Central memory CD8-positive, alpha-beta T cell (primary cell): Measurements from ENCODE around the gene SNCG.
"Not testable (repeated sequence)": the region's sequence is repeated elsewhere in the genome, so short reads cannot be mapped to it uniquely, and the experiment has no call there.

Experiments used
- ATAC-seq: fragments of 150-1000 bp; cut with Tn5 transposase; replicated peaks from 2 replicates; pipeline ENCODE4 v1.10.0; 2022; ENCODE audit warnings: mild to moderate bottlenecking, moderate FRiP score, moderate number of reproducible peaks; ENCODE audit not compliant: poor library complexity, severe bottlenecking; ENCODE audit errors: extremely low read depth
- DNase-seq, 2 donors: peaks; one replicate each; pipeline ENCODE4 v3.0.0; 2021; ENCODE audit warnings: low spot score in 2 of 2
- H3K27ac Mint-ChIP-seq: one replicate; pipeline ENCODE4 v1.8.0; 2022; ENCODE audit warnings: low read depth, mild to moderate bottlenecking, moderate library complexity, mixed read lengths
- H3K27me3 Mint-ChIP-seq: one replicate; pipeline ENCODE4 v1.8.0; 2022; ENCODE audit warnings: mixed read lengths
- H3K36me3 Mint-ChIP-seq: one replicate; pipeline ENCODE4 v1.8.0; 2022; ENCODE audit warnings: mild to moderate bottlenecking, moderate library complexity, mixed read lengths; ENCODE audit not compliant: insufficient read depth
- H3K4me1 Mint-ChIP-seq: one replicate; pipeline ENCODE4 v1.8.0; 2022; ENCODE audit warnings: mixed read lengths
- H3K4me3 Mint-ChIP-seq: one replicate; pipeline ENCODE4 v1.8.0; 2022; ENCODE audit warnings: mild to moderate bottlenecking, moderate library complexity, mixed read lengths
- H3K9me3 Mint-ChIP-seq: one replicate; pipeline ENCODE4 v1.8.0; 2022; ENCODE audit warnings: mixed read lengths

Gene SNCG

DNA sequence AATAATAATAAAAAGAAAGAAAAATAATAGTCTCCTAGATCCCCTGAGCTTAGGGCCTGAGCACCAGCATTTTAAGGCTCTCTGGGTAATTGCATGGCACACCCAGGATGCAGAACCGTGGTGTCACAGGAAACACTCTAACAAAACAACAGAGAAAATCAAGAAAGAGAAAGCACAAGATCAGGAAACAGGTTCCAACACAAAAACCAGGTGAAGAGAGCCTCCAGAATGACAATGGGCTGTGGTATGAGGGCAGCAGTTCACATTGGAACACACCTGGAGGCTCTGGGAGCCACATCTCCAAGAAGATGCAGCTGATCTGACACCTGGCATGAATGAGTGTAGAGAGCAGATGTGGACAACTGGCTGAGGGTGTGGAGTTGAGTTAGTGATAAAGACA is 8.1 kb upstream of the SNCG start:
- Mint-ChIP-seq H3K9me3 (peaks cover 9% of the 10 kb centered on the region), H3K27ac (no peak overlapping the region), H3K4me3 (no peak overlapping the region), H3K27me3 (peaks cover 10% of the 10 kb centered on the region), H3K4me1 (peaks cover 8% of the 10 kb centered on the region), H3K36me3 (peaks cover 1% of the 10 kb centered on the region)
- DNase-seq (no peak), ATAC-seq (no peak)

DNA sequence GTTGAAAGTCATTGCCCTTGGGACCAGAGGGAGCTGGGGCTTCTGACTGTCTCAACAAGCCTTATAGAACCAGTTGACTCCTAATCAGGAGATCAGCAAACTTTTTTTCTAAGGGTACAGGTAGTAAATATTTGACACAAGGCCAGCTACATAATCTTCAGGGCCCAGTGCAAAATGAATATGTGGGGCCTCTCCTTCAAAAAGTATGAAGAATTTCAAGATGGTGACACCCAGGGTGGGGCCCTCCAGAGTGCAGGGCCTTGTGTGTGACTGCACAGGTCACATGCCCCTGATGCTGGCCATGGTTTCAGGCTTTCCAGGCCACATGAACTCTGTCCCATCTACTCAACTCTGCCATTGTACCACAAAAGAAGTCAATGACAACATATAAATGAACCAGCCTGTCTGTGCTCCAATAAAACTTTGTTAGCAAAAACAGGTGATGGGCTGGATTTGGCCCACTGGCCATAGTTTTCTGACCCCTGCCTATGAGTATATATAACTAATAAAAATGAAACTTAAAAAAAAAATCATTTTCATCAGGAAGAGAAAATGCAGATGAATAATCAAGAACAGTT is 7.1 kb upstream of the SNCG start:
- DNase-seq (no peak), ATAC-seq (no peak)
- Mint-ChIP-seq H3K36me3 (peaks cover 1% of the 10 kb centered on the region), H3K4me3 (no peak overlapping the region), H3K27me3 (peaks cover 9% of the 10 kb centered on the region), H3K4me1 (peaks cover 8% of the 10 kb centered on the region), H3K27ac (no peak overlapping the region), H3K9me3 (peaks cover 9% of the 10 kb centered on the region)

DNA sequence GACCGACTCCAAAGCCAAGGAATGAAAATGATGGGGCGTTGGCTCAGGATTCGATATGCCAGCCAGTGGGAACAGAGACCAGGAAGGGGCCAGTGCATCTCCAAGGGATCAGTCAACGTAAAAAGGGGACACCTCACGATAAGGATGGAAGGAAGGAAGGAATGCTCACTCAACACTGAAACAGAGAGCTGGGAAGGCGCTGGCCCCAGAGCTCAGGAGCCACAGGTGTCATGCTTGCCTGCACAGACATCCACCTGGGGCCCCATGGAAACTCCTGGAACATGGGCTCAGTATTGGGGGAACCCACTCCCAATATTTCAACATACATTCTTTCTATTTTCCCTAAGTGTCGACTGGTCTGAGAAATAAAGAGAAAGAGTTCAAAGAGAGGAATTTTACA is 6.3 kb upstream of the SNCG start:
- H3K4me1 Mint-ChIP-seq = peaks cover 8% of the 10 kb centered on the region
- ATAC-seq = no peak
- H3K27me3 Mint-ChIP-seq = peaks cover 1% of the 10 kb centered on the region
- no peak overlapping the region for H3K27ac Mint-ChIP-seq
- peaks cover 1% of the 10 kb centered on the region for H3K36me3 Mint-ChIP-seq
- peaks cover 9% of the 10 kb centered on the region for H3K9me3 Mint-ChIP-seq
- no peak overlapping the region for H3K4me3 Mint-ChIP-seq
- DNase-seq = no peak

DNA sequence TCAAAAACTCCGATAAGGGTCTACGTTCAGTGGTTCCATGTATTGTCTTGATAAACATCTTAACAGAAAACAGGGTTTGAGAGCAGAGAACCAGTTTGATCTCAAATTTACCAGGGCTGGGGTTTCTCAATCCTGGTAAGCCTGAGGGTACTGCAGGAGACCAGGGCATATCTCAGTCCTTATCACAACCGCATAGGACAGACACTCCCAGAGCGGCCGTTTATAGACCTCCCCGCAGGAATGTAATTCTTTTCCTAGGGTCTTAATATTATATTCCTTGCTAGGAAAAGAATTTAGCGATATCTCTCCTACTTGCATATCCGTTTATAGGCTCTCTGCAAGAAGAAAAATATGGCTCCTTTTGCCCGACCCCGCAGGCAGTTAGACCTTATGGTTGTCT is 5.7 kb upstream of the SNCG start:
- not testable (repeated sequence) for H3K4me3 Mint-ChIP-seq

DNA sequence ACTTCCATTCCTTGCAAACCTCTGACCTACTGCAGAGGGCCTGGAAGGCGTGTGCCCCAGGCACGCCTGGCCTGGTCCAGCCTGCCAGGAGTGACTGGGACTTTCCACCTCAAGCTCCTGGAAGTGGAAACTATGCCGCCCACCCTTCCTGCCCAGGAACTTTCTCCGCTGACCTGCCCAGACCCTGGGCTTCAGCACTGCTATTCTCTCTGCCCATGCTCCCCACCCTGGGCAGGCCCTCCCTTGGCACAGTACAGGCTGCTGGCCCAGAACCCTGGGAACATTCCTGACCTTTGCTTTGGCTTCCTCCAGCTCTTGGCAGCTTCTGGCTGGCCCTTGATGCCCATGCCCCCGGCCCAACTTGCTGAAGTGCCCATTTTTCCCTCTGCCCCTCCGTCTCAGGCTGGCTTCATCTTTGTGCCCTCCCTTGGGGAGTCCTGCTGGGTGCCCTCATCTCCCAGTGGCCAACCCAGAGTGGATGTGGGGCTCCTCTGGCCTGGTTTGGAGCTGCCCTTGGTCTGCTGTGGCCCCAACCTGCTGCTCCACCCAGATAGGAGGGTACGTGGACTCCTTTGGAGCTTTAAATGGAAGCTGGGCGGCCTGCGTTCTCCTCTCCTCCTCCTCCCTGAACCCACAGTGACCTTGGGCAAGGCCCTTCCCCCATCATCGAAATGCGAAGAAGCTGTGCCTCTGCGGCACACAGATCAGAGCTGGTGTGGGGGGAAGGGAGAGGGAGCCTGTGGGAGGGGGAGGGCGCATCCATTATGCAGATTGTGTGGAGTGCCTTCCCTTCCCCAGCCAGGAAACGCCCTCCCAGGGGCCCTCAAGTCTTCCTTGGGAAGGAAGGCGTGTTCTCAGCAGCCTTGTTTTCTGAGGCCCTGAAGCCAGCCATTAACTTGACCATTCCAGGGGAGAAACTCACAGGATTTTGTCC is 4.4 kb upstream of the SNCG start:
- no peak overlapping the region for H3K4me3 Mint-ChIP-seq
- peaks cover 8% of the 10 kb centered on the region for H3K4me1 Mint-ChIP-seq
- DNase-seq = no peak
- peaks cover 9% of the 10 kb centered on the region for H3K9me3 Mint-ChIP-seq
- no peaks in the 10 kb centered on the region for H3K27me3 Mint-ChIP-seq
- peaks cover 1% of the 10 kb centered on the region for H3K36me3 Mint-ChIP-seq
- ATAC-seq = no peak
- no peak overlapping the region for H3K27ac Mint-ChIP-seq

More for the DNA sequence above, 5.7 kb upstream of the SNCG start:
- DNase-seq, H3K9me3 Mint-ChIP-seq, H3K4me1 Mint-ChIP-seq, ATAC-seq, H3K27me3 Mint-ChIP-seq, H3K36me3 Mint-ChIP-seq, H3K27ac Mint-ChIP-seq: not testable (repeated sequence)

DNA sequence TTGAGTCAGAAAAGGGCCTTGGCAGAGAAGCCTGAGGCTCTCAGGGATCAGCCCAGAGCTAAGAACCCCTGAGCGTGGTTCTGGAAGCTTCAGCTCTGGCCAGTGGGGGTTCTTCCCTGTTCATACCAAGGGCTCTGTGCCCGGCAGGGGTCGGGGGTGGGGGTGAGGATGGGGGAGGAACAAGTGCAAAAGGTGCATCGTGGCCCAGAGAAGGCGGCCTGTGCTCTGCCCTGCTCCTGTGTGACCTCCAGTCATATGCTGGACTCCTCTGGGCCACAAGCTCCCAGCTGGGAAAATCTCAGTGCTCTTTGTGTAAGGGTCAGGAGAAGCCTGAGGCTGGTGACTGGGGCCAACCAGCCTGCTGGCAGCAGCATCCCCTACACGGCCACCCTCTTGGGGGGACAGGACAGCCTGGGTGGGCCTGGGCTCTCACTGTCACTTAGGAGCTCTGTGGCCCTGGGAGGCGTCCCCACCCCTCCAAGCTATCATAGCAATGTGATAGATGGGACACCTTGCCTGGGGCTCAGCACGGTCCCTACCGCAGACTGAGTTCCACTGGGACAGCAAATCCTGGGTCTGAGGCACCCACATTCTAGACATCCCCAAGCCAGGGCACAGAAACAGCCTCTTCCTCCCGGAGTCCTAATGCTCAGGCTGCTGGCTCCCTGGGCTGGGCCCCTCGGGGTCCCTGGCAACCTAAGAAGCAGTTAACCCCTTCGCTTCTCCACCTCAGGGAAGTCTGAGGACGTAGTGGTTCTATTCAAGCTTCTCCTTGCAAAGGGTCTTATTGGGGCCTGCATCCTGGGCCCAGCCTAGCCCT is 3.5 kb upstream of the SNCG start:
- Mint-ChIP-seq H3K27ac (no peak overlapping the region), H3K4me1 (peaks cover 8% of the 10 kb centered on the region), H3K36me3 (peaks cover 1% of the 10 kb centered on the region), H3K27me3 (no peaks in the 10 kb centered on the region), H3K9me3 (peaks cover 9% of the 10 kb centered on the region), H3K4me3 (no peak overlapping the region)
- no peak for DNase-seq
- no peak for ATAC-seq

DNA sequence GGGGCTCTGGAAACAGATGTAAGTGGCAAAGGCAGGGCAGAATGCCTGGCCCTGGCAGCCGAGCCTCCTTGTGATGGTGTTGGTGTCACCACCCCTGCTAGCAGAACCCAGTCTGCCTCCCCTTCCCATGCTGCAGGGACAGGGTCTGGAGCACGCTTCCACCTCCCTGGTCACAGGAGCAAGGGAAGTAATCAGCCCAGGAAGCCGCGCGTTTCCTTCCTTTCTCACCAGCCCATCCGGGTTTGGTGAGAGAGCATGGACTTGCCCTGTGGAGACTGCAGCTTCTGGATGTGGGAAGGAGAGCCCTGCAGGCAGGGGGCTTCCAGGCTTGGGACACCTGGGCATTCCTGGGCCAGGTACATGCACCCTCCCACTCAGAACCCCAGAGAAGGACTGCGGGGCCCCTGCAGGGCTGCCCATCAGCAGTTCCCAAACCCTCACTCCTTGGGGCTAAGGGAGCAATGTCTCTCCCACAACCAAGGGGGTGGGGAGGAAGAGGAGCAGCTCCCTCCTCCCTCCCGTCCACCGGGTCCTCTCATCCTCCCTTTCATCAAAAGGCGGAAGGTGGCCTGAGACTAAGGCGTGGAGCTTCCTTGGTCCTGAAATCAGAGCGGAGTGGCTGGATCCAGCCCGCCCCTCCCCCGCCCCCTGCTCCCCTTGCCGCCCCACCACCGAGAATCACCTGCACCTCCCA is 2.8 kb upstream of the SNCG start:
- no peak overlapping the region for H3K4me3 Mint-ChIP-seq
- H3K4me1 Mint-ChIP-seq = peaks cover 4% of the 10 kb centered on the region
- H3K27ac Mint-ChIP-seq = no peak overlapping the region
- DNase-seq (no peak), ATAC-seq (no peak)
- H3K36me3 Mint-ChIP-seq = no peaks in the 10 kb centered on the region
- no peaks in the 10 kb centered on the region for H3K27me3 Mint-ChIP-seq
- peaks cover 9% of the 10 kb centered on the region for H3K9me3 Mint-ChIP-seq

DNA sequence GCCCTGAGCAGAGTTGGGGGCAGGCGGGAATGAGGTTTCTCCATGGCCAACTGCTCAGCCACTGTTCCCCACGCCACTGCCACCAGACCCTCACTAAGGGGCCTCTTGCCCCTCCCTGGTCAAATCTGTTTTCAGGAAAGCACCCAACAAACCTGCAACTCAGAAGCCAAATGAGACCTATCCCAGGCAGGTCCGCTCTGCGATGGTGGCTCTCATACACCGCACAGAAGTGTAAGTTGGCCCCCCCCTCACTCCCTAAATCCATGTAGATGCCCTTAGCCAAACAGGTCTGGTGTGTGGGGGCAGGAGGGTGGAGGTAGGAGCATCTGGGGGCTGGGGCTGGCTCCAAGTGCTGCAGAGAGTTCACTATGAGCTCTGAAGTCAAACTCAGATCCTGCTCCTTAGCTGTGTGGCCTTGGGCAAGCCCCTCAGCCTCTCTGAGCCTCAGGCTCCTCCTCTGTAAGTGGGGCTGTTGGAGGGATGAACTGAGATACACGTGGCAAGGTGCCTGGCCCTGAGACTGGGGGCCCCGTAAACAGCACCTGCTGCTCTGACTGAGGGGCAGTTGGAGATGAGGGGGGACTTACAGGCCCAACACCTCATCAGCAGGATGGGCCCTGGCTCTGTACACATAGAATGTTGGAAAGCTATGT is 2.1 kb upstream of the SNCG start:
- peaks cover 4% of the 10 kb centered on the region for H3K4me1 Mint-ChIP-seq
- ATAC-seq = no peak
- H3K27ac Mint-ChIP-seq = no peak overlapping the region
- no peak overlapping the region for H3K4me3 Mint-ChIP-seq
- H3K27me3 Mint-ChIP-seq = no peaks in the 10 kb centered on the region
- no peaks in the 10 kb centered on the region for H3K36me3 Mint-ChIP-seq
- DNase-seq = no peak
- peaks cover 9% of the 10 kb centered on the region for H3K9me3 Mint-ChIP-seq

DNA sequence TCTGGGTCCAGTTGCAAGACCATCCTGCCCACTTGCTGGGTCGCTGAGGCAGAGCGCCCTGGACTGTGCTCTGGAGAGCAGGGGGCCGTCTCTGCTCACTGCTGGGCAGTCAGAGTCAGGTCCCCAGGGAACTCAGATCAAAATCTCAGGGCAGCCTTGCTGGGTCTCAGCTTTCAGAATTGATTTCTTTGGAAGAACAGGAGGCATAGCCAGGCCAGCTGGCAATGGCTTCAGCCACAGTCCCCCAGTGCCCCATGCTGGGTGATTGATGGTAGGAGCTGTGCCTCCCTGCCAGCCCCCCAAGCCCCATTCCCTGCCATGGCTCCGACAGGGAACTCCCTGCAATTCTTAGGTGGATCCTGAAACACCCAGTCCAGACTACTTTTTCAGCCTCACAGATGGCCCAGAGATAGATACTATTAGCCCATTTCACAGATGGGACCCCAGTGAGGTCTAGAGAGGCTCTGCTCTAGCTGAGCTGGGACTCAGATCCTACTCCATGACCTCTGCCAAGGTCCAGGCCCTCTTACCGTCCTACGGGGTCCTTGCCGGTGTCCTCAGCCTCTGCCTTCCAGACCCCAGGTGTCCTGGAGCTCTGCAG is 1.5 kb upstream of the SNCG start:
- ATAC-seq (no peak), DNase-seq (no peak)
- no peaks in the 10 kb centered on the region for H3K36me3 Mint-ChIP-seq
- H3K4me1 Mint-ChIP-seq = peaks cover 4% of the 10 kb centered on the region
- no peaks in the 10 kb centered on the region for H3K27me3 Mint-ChIP-seq
- no peak overlapping the region for H3K27ac Mint-ChIP-seq
- H3K4me3 Mint-ChIP-seq = no peak overlapping the region
- peaks cover 6% of the 10 kb centered on the region for H3K9me3 Mint-ChIP-seq

DNA sequence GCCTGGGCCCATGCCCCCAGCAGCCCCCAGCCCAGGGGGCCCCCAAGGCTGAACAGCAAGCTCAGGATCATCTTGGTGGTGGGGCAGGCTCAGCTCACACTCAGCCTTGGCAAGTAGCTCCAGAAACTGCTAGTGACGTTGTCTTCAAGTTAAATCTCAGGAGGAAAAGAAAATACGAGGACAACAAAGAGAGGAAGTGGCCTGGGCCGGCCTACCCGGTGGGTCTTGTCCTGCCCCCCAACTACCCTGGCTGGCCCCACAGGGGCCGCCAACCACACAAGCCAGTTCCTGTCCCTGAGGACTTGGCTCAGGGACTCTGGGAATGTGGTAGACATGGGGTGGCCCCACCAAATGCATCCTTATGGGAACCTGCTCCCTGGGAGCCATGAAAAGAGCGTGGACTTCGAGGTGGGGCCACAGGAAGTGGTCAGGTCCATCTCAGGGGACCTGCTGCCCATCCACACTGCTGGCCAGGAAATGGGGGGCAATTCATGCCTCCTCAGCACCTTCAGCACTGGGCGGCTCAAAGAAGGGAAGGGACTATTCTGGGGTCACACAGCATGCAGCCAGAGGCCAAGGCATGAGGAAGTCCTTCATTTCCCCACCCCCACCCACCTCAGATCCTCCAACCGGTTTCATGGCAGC is 806 bp upstream of the SNCG start, which contains the start of gene MMRN2:
MMRN2 (minus strand) TSS at position 145 of the 645 bp plus-strand sequence; CDS start at position 71, 74 bp downstream.
- peaks cover 4% of the 10 kb centered on the region for H3K4me1 Mint-ChIP-seq
- H3K4me3 Mint-ChIP-seq = no peak within 1 kb of the TSS
- no peaks in the 10 kb centered on the region for H3K27me3 Mint-ChIP-seq
- ATAC-seq (no peak), DNase-seq (no peak)
- peaks cover under 1% of the 10 kb centered on the region for H3K9me3 Mint-ChIP-seq
- H3K27ac Mint-ChIP-seq = no peak within 1 kb of the TSS
- H3K36me3 Mint-ChIP-seq = no peaks in the 10 kb centered on the region
